ENCODE results near the gene AEBP1. TPM values are rescaled to one million over a fixed set of nuclear protein-coding genes. Genes with fewer than 3 reads are reported as not detected.
A peak's percentile ranks its signal among the peaks of the same experiment; 100 is the strongest.

AEBP1 gene
- total RNA-seq, 1 donor from 2014 or later = 0.26 TPM

GRCh38 chr7:44099669-44100068 is 4.5 kb upstream of the AEBP1 start:
- DNase-seq (ENCODE audit: low read depth) = no peak
- Histone ChIP-seq H3K36me3 (ENCODE audit: control insufficient read depth, insufficient read depth, low read length) (no peaks in the 10 kb centered on the region), H3K27me3 (ENCODE audit: control insufficient read depth, insufficient read depth, low read length) (no peaks in the 10 kb centered on the region), H3K4me3 (ENCODE audit: low read depth, low read length) (no peak overlapping the region)
- no peak for TF ChIP-seq CTCF (IDR thresholded peaks at IDR 0.05; ENCODE audit: insufficient read depth, low read length, severe bottlenecking)
- FAIRE-seq = no peak

- Histone ChIP-seq H3K27me3 (ENCODE audit: control insufficient read depth, insufficient read depth, low read length) (no peaks in the 10 kb centered on the region), H3K4me3 (ENCODE audit: low read depth, low read length) (no peak overlapping the region), H3K36me3 (ENCODE audit: control insufficient read depth, insufficient read depth, low read length) (no peaks in the 10 kb centered on the region)
- TF ChIP-seq CTCF (IDR thresholded peaks at IDR 0.05; ENCODE audit: insufficient read depth, low read length, severe bottlenecking) = no peak
- FAIRE-seq = no peak
- DNase-seq (ENCODE audit: low read depth) = no peak
Measured at GRCh38 chr7:44100458-44101302, 3.5 kb upstream of the AEBP1 start.

- H3K27me3 ChIP-seq (ENCODE audit: control insufficient read depth, insufficient read depth, low read length) = no peaks in the 10 kb centered on the region
- no peak overlapping the region for H3K4me3 ChIP-seq (ENCODE audit: low read depth, low read length)
- H3K36me3 ChIP-seq (ENCODE audit: control insufficient read depth, insufficient read depth, low read length) = no peaks in the 10 kb centered on the region
- DNase-seq (ENCODE audit: low read depth) = no peak
- no peak for FAIRE-seq
- no peak for TF ChIP-seq CTCF (IDR thresholded peaks at IDR 0.05; ENCODE audit: insufficient read depth, low read length, severe bottlenecking)
Measured at GRCh38 chr7:44101303-44101965, 2.7 kb upstream of the AEBP1 start.

GRCh38 chr7:44101966-44102845 is 1.9 kb upstream of the AEBP1 start:
- FAIRE-seq (no peak), DNase-seq (ENCODE audit: low read depth) (peak; percentile 79)
- no peaks in the 10 kb centered on the region for H3K36me3 ChIP-seq (ENCODE audit: control insufficient read depth, insufficient read depth, low read length)
- no peak overlapping the region for H3K4me3 ChIP-seq (ENCODE audit: low read depth, low read length)
- TF ChIP-seq CTCF (IDR thresholded peaks at IDR 0.05; ENCODE audit: insufficient read depth, low read length, severe bottlenecking) = no peak
- no peaks in the 10 kb centered on the region for H3K27me3 ChIP-seq (ENCODE audit: control insufficient read depth, insufficient read depth, low read length)

- Histone ChIP-seq H3K4me3 (ENCODE audit: low read depth, low read length) (no peak overlapping the region), H3K36me3 (ENCODE audit: control insufficient read depth, insufficient read depth, low read length) (no peaks in the 10 kb centered on the region), H3K27me3 (ENCODE audit: control insufficient read depth, insufficient read depth, low read length) (no peaks in the 10 kb centered on the region)
- FAIRE-seq (peak; percentile 18), DNase-seq (ENCODE audit: low read depth) (no peak)
- TF ChIP-seq CTCF (IDR thresholded peaks at IDR 0.05; ENCODE audit: insufficient read depth, low read length, severe bottlenecking) = no peak
Measured at GRCh38 chr7:44102846-44103565, 1.1 kb upstream of the AEBP1 start.
